ENCODE results near the gene ASAH2.

ASAH2 gene

DNA sequence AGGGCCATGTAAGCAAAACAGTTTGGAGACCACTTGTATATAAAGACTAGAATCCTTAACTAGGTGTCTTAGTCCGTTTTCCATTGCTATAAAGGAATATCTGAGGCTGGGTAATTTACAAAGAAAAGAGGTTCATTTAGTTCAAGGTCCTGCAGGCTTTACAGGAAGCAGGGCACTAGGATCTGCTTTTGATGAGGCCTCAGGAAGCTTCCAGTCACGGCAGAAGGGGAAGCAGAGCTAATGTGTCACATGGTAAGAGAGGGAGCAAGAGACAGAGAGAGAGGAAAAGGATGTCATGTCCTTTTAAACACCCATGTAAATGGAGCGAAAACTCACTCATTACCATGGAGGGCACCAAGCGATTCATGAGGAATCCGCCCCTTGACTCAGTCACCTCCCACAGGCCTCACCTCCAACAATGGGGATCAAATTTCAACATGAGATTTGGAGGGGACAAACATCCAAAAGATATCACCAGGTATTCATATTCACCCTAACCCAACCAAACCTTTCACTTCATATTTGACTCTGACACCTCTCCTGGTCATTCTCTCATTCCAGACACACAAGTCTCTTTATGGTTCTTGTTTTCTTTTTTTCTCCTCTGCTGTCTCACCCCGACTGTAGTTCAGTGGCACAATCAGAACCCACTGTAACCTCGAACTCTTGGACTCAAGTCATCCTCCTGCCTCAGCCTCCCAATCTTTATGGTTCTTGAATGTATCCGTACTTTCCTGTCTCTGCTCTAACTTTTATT is 30.1 kb upstream of the ASAH2 start:
- TF ChIP-seq CTCF (IDR thresholded peaks at IDR 0.05; ENCODE audit: unreplicated experiment in 3 of 3), result no peak
- Mint-ChIP-seq H3K27me3 (ENCODE audit: low read depth) (peaks cover 32% of the 10 kb centered on the region), H3K4me1 (peaks cover 4% of the 10 kb centered on the region), H3K27ac (no peak overlapping the region), H3K9me3 (no peaks in the 10 kb centered on the region), H3K36me3 (ENCODE audit: low read depth) (no peaks in the 10 kb centered on the region), H3K4me3 (no peak overlapping the region)

GRCh38 chr10:50280049-50280841 is 28.9 kb upstream of the ASAH2 start:
- H3K27me3 Mint-ChIP-seq (ENCODE audit: low read depth), result peaks cover 33% of the 10 kb centered on the region
- no peaks in the 10 kb centered on the region for H3K9me3 Mint-ChIP-seq
- no peak for TF ChIP-seq CTCF (IDR thresholded peaks at IDR 0.05; ENCODE audit: unreplicated experiment in 3 of 3)
- H3K4me3 Mint-ChIP-seq, result no peak overlapping the region
- no peaks in the 10 kb centered on the region for H3K36me3 Mint-ChIP-seq (ENCODE audit: low read depth)
- no peaks in the 10 kb centered on the region for H3K4me1 Mint-ChIP-seq
- H3K27ac Mint-ChIP-seq, result no peak overlapping the region

DNA sequence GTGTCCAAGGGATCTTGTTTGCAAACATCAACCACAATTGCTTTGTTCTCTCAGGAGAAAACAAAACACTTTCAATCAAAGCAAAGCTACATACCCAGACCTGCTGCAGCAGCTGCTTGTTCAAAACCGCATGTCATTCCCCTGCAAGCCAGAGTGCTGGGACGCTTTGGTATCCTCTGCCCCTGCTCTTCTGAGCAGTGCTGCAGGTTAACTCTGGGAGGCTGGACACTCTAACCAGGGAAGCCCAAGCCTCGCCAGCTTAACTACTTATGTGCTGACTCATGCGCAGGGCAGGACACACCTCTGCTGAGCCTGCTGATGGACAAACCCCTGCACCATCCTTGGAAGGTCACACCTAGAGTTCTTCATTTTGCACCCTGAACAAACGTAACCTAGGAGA is 28.2 kb upstream of the ASAH2 start:
- Mint-ChIP-seq H3K4me1 (no peaks in the 10 kb centered on the region), H3K9me3 (no peaks in the 10 kb centered on the region), H3K27me3 (ENCODE audit: low read depth) (peaks cover 33% of the 10 kb centered on the region), H3K36me3 (ENCODE audit: low read depth) (no peaks in the 10 kb centered on the region), H3K27ac (no peak overlapping the region), H3K4me3 (no peak overlapping the region)
- no peak for TF ChIP-seq CTCF (IDR thresholded peaks at IDR 0.05; ENCODE audit: unreplicated experiment in 3 of 3)

GRCh38 chr10:50275650-50276235 is 24.4 kb upstream of the ASAH2 start:
- TF ChIP-seq CTCF (IDR thresholded peaks at IDR 0.05; ENCODE audit: unreplicated experiment in 3 of 3), result peak in 2 of 3 experiments; percentile 17 to 42
- Mint-ChIP-seq H3K27ac (no peak overlapping the region), H3K4me3 (no peak overlapping the region), H3K36me3 (ENCODE audit: low read depth) (no peaks in the 10 kb centered on the region), H3K4me1 (no peaks in the 10 kb centered on the region), H3K27me3 (ENCODE audit: low read depth) (peaks cover 32% of the 10 kb centered on the region), H3K9me3 (peaks cover 4% of the 10 kb centered on the region)

DNA sequence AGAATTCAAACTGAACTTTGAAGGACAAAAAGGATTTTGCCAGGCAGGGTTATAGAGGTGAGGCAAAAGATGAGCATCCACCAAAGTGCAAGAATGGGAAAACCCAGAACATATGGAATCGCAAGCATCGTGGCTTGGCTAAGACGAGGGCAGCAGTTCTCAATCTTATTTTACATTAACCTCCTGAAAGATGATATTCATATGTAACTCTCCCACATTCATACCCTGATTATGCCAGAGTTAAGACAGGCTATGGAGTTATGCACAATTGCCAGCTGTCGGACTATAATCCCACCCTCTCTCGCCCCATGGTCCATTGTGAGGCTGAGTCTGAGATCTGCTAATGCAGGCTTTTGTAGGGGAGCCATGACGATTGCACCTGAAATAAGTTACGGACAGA is 21.2 kb upstream of the ASAH2 start:
- no peak overlapping the region for H3K27ac Mint-ChIP-seq
- H3K27me3 Mint-ChIP-seq (ENCODE audit: low read depth), result peaks cover 26% of the 10 kb centered on the region
- H3K4me1 Mint-ChIP-seq, result no peaks in the 10 kb centered on the region
- H3K4me3 Mint-ChIP-seq, result no peak overlapping the region
- H3K36me3 Mint-ChIP-seq (ENCODE audit: low read depth), result no peaks in the 10 kb centered on the region
- TF ChIP-seq CTCF (IDR thresholded peaks at IDR 0.05; ENCODE audit: unreplicated experiment in 3 of 3), result no peak
- peaks cover 4% of the 10 kb centered on the region for H3K9me3 Mint-ChIP-seq

Measured in nephron (organoid).